Occipital lobe (tissue), 2 donors: ENCODE measurements around the gene TICAM1. TPM values are rescaled to one million over a fixed set of nuclear protein-coding genes. Genes with fewer than 3 reads are reported as not detected.
"Not testable (repeated sequence)": the region's sequence is repeated elsewhere in the genome, so short reads cannot be mapped to it uniquely, and the experiment has no call there.

Experiments
- DNase-seq: peaks from one replicate; lab custom pipeline; 2025; lab: John Stamatoyannopoulos, UW
- total RNA-seq: library from RNA; depleted of rRNA; stranded (reverse); fragments of >200 nt; gene quantifications from one replicate; pipeline ENCODE4 v1.2.3, GENCODE V29; 2014

Gene TICAM1
- total RNA-seq, 1 donor from 2014 or later = 0.78 TPM

DNA sequence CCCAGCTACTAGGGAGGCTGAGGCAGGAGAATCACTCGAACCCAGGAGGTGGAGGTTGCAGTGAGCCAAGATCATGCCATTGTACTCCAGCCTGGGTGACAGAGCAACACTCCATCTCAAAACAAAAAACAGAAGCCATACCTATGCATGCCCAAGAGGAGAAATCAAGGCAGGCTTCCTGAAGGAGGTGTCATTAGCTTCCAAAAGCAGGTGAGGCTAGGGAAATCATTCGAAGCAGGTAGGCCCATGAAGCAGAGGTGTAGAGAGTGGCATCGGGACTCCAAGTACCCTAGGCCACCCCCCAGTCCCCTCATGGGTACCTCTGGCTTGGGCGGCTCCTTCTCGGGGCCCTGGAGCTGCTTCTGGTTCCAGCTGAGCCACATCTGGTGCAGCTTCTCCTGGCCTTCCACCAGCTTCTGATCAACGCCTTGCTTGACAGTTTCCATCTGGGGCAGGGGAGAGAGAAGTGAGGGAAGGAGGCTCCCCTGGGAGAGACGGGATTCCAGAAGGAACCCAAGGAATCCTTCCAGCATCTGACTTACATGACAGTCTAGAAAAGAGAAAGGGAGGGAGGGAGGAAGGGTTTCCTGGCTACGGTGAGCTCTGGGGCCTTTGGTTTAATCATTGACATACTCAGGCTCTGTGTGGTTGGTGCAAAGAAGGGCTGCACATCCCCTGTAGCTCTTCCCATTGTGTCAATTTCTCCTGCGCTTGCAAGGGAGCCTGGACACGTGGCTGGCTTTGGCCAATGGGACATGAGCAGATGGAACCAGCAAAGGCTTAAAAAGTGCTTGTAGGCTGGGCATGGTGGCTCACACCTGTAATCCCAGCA, 13.1 kb upstream of the TICAM1 start:
- DNase-seq = no peak

- no peak for DNase-seq
Measured at GRCh38 chr19:4843647-4843965, 12.1 kb upstream of the TICAM1 start.

GRCh38 chr19:4839192-4839591, 7.7 kb upstream of the TICAM1 start:
- no peak for DNase-seq

- DNase-seq = no peak
Measured at GRCh38 chr19:4832776-4833175, 1.3 kb upstream of the TICAM1 start.

DNA sequence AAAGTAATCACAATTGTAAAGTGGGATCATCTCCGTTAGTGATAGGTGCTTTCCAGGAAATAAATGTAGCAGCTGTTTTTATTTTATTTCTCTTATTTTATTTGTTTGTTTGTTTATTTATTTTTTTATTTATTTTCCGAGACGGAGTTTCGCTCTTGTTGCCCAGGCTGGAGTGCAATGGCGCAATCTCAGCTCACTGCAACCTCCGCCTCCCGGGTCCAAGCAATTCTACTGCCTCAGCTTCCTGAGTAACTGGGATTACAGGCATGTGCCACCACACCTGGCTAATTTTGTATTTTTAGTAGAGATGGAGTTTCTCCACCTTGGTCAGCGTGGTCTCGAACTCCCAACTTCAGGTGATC, 448 bp upstream of the TICAM1 start:
- DNase-seq = not testable (repeated sequence)

GRCh38 chr19:4830768-4831265, 695 bp downstream of the TICAM1 start:
- DNase-seq = no peak

DNA sequence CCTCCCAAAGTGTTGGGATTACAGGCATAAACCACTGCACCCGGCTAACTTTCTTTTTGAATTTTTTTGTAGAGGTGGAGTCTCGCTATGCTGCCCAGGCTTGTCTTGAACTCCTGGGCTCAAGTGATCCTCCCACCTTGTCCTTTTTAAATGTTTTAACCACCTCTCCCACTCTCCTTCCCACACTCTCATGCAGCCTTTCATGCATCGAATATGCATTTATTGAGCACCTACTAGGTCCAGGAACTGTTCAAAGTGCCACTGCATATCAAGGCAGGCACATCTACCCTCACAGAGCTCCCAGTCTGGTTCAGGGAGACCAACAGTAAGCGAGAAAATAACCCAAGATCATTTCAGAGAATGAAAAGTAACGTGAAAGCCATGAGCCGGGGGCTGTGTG, 1.2 kb downstream of the TICAM1 start:
- no peak for DNase-seq

GRCh38 chr19:4829001-4829712, 2.4 kb downstream of the TICAM1 start:
- DNase-seq = no peak

- DNase-seq = no peak
Measured at GRCh38 chr19:4823577-4823976, 7.9 kb downstream of the TICAM1 start.

DNA sequence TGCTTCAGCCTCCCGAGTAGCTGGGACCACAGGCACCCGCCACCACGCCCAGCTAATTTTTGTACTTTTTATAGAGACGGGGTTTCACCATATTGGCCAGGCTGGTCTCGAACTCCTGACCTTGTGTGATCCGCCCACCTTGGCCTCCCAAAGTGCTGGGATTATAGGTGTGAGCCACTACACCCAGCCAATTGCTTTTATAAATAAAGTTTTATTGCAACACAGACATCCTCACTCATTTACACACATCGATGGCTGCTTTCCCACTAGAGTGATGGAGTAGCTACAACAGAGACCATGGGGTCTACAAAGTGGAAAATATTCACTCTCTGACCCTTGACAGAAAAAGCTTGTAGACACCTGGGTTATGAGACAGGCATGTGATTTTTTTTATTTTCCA, 9.2 kb downstream of the TICAM1 start:
- not testable (repeated sequence) for DNase-seq

DNA sequence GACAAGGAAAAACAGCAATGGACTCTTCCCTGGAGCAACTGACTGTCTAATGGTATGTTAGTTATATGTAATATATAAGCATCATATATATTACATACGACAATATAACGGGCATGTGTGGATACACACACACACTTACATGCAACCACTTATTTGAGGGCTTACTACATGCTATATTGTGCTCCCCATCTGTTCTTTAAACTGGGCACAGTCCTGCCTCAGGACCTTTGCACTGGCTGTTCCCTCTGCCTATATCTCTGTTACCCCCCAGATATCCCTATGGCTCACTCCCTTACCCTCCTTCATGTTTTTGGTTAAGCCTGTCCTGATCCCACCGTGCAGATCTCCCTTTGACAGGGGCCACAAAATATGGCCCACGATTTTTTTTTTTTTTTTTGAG, 10.2 kb downstream of the TICAM1 start:
- DNase-seq = no peak

DNA sequence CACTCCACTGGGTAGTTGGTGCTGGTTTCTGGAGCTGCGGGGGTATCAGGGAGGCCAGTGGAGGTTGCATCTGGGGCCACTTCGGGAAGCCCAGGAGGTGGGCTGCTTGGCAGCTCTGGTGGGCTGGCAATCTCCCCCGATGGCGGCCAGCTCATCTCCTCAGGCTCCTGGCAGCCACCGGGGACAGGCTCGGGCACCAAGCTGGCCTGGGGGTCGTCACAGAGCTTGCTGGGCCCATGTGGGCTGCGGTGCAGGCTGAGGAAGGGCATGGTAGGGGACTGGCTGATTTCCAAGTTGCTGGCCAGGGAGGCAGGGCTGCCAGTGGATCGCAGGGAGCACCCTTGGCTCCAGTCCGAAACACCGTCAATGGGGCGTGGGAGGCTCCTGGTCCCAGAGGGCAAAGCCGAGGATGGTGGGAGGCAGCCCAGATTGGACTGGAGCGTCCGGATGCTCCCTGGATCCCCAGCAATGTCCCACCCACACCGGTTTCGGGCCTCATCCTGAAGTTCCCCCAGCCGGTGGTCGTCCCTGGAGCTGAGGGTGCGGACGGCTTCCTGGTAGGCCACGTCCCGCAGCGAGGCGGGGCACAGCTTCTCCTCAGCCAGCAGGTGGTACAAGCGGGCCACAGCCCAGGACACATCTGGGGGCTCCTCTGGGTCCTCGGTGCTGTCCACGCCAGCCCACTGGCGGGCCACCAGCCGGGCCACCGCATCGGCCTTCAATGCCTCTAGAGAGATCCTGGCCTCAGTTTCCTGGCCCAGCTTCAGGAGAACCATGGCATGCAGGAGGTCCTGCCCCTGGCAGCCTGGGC, 13.8 kb downstream of the TICAM1 start:
- no peak for DNase-seq

DNA sequence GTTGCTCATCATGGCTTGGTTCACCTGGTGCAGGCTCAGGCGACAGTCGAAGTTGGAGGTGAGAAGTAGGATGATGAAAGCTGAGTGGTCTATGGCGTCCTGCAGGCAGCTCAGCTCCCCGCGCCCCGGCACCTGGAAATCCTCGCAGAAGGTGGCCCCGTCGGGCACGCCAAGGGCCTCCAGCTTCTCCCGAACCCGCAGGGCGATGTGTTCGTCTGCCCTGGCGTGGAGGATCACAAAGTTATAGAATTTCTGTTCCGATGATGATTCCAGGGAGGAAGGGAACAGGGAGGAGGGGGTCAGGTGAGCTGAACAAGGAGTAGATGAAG, 14.6 kb downstream of the TICAM1 start:
- no peak for DNase-seq

DNA sequence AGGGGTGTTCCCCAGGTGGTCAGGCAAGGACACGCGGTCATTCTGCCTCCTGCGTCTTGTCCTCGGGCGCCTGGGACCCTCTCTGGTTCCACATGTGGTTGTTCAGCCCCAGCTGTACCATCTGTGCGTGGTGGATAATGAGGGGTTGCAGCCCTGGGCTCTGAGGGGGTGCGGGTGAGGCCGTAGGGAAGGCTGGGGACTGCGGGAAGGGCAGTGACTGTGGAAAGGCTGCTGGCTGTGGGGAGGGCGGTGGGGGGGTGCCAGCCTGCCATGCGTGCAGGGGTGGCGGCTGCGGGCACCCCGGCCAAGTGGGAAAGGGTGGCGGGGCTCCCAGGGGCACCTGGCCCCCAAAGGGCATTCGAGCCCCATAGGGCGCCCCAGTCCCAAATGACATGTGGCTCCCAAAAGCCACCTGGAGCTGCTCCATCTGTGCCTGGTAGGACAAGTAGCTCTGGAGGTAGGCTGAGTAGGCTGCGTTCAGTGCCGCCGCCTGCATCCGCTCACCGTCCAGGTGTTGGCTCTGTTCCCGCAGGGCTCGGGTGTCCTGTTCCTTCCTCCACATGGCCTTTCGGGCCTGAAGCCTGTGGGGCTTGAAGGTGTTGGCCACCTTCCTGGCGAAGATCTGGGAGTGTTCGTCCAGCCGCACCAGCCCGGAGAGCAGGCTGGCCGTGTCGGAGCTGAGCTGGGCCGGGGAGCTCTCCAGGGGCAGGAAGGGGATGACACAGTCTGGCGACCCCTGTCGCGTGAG, 15.1 kb downstream of the TICAM1 start:
- DNase-seq = no peak

DNA sequence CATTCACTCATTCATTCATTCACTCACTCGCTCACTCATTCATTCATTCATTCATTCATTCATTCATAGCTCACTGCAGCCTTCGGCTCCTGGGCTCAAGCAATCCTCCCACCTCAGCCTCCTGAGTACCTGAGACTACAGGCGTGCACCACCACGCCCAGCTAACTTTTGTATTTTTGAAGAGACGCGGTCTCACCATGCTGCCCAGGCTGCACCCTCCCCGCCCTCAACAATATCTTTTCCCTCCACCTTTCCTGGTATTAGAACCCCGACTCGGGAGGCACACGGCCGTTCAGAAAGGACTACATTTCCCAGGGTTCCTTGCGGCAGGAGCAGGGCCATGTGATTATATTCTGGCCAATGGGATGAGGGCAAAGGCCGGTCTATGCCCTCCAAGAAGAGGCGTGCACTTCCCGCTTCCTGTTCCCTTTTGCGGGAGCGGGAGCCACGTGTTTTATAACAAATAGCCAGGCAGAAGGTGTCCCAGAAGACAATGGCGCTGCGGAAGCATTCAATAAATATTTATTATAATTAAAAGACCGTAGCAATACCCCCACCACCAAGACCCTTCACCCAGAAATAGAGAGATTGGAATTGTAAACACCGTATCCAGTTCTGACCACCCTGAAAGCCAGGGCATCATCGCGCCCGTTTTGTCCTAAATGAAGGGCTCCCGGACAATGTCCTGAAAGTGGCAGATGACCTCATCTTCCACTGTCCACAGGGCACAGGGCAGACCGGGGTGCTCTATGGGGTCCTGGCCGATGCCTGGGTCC, 15.9 kb downstream of the TICAM1 start:
- DNase-seq = peak; percentile 89

- no peak for DNase-seq
Measured at GRCh38 chr19:4814625-4815425, 16.7 kb downstream of the TICAM1 start.

DNA sequence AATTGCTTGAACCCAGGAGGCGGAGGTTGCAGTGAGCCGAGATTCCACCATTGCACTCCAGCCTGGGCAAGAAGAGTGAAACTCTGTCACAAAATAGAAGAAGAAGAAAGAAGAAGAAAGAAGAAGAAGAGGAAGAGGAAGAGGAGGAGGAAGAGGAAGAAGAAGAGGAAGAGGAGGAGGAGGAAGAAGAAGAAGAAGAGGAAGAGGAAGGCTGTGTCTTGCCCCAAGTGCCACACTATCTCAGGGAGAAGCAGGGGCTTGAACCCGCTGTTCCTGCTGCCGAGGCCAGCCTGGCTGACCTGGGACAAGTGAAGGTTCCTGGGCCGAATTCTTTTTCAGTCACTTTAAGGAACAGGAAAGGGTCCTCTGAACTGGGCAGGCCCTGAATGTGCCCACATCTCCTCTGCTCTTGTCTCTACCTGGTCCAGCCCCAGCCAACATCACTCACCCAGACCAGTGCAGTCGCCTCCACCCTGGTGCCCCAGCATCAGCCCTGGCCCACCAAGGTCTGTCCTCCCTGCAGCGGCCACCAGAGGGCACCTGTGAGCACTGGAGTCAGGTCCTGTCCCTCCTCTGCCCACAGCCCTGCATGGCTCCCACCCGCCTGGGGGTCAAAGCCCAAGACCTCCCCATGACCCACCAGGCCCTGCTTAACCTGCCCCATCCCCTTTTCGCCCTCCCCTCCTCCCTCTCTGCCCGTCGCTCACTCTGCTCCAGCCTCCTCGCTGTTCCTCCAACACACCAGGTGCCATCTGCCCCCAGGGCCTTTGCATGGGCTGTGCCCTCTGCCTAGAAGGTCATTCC, 20.0 kb downstream of the TICAM1 start:
- DNase-seq = peak; percentile 35

GRCh38 chr19:4807188-4807587, 24.3 kb downstream of the TICAM1 start:
- no peak for DNase-seq

- no peak for DNase-seq
Measured at GRCh38 chr19:4806384-4806783, 25.1 kb downstream of the TICAM1 start.
